CD4-positive, alpha-beta T cell treated with Interleukin-10 for 1 hour (primary cell): Measurements from ENCODE around the gene MTA1.

Source experiments
- DNase-seq: peaks from one replicate; pipeline ENCODE4 v3.0.0-alpha.2; 2020

The MTA1 gene

DNA sequence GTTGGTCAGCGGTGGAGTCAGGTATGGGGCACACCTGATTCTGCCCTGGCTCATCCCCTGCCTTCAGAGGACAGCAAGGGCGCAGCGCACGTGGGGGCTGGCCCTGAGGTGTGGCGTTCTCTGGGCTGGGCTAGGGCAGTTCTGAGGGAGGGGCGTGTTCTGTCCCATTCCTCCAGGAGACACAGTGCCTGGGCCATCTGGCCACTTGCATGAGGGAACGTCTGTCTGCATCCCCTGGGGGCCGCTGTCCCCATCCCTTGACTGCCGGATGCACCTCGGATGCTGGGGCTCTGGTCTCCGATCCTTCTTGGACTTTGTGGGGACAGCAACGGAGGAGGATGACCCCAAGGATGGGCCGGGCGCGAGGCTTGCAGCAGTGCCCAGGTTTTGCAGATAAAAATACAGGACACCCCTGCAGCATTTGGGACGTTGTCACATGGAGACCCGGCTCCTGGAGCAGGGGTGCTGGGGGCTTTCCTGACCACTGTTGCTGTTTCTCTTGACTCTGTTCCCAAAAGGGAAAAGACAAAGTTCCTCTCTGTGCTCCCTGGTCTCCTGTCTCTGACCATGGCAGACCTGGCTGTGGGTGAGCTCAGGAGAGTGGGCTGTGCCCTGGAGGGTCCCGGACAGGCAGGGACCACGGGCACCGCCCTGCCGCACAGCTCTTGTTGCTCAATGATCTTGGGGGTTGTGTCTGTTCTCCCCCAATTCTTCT, 6.9 kb downstream of the MTA1 start:
- no peak for DNase-seq

GRCh38 chr14:105427412-105427811, 7.8 kb downstream of the MTA1 start:
- DNase-seq: no peak

- DNase-seq: no peak
Measured at GRCh38 chr14:105427936-105428485, 8.4 kb downstream of the MTA1 start.

- no peak for DNase-seq
Measured at GRCh38 chr14:105430042-105430441, 10.4 kb downstream of the MTA1 start.

DNA sequence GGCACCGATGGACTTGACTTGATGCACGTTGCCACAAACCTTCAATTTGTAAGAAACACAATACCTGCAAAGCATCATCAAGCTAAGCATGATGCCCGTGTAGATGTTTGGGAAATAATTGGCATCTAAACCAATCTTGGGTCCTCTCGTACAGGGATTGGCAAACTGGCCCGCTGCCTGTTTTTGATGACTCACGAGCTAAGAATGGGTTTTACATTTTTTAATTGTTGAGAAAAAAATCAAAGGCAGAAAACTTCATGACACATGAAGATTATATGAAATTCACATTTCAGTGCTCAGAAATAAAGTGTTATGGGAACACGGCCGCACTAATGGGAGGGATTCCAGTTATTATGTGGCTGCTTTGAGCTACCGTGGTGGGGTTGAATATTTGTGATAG, 10.9 kb downstream of the MTA1 start:
- DNase-seq: no peak

DNA sequence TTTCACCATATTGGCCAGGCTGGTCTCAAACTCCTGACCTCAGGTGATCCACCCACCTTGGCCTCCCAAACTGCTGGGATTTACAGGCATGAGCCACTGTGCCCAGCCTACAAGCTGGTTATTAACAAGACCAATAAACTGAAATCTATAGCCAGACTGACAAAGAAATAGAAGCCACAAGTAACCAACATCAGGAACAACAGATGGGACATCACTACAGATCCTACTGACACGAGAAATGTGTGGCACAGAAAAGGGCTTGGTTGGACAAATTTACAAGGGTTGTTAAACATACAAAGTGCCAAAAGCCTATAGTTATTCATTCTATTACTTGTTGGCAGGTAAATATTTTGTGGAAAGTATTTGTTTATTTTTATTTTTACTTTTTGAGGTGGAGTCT, 11.6 kb downstream of the MTA1 start:
- DNase-seq: no peak

GRCh38 chr14:105432657-105433056, 13.0 kb downstream of the MTA1 start:
- no peak for DNase-seq

- no peak for DNase-seq
Measured at GRCh38 chr14:105433161-105433605, 13.6 kb downstream of the MTA1 start.

DNA sequence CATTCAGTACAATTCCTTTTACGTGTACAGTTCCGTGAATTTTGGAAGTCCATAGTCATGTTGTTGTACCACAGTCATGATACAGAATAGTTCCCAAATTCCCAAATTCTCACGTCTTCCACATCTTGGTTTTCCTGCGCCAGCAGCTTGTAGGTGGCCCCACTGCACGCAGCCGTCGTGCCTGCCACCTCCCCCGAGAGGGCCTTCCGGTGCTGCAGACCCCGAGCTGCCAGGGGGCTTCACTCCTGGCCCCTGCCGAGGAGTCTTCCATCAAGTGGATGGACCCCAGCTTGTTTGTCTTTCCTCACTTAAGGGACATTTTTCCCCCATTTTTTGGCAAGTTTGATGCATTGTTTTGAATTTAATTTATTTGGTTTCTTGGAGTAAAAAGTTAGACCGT, 16.8 kb downstream of the MTA1 start:
- no peak for DNase-seq

DNA sequence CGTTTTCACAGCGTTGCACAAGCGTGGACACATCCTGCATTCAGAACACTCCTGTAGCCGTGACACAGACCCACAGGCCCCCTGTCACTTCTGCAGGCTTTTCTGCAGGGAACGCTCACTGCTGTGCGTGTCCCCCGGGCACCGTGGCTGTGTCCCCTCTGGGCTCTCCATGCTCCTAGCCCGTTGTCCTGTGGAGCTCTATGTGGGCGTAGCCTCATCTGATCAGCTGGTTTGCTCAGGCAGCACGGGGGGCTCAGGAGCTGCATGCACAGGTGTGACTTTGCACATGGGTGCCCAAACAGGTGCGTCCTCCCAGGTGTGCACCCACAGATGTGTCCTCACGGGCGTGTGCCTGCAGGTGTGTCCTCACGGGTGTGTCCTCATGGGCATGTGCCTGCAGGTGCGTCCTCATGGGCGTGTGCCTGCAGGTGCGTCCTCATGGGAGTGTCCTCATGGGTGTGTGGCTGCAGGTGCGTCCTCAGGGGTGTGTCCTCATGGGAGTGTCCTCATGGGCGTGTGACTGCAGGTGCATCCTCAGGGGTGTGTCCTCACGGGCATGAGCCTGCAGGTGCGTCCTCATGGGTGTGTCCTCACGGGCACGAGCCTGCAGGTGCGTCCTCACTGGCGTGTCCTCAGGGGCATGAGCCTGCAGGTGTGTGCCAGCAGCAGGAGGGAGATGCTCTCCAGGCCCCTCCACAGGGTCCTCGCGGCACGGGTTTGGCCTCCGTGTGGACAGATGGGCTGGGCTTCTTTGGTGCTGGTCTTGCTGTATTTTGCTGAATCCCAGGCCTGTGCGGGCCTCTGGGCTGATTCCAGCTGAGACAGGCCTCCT, 17.5 kb downstream of the MTA1 start:
- no peak for DNase-seq

DNA sequence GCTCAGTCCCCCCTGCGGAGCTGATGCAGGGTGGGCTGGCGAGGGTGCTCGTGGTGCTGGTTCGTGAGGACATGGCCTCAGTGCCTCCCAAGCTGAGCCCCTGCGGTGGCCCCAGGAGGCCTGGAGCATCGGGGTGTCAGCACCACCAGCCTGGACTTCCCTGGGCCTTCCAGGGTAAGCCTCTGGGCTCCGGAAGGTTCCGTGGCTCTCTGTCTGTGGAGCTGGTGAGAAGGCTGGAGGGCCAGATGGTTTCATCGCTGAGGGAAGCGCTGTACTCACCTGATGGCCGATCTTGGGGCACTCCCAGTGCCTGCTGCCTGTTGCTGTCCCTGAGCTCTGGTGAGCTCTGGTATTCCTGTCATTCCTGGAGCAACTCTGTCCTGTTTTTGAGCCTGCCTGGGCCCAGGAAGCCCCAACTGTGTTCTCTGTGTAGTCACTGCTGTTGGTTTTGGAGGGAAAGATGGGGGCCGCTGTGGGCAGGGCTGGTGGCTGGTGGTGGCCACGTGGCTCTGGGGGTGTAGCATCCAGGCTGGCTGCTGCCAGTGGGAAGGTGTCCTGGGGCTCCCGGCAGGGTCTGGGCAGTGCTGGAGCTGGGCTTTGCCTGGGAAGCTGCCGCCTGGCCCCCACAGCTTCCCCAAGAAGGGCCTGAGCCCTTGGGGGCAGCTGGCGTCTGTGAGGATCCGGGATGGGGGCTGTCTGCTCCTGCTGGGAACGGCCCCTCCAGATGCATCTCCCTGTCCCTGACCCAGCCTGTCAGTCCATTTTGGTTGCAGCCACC, 18.3 kb downstream of the MTA1 start:
- DNase-seq: no peak

- no peak for DNase-seq
Measured at GRCh38 chr14:105439179-105439578, 19.6 kb downstream of the MTA1 start.

GRCh38 chr14:105439710-105440553, 20.3 kb downstream of the MTA1 start:
- DNase-seq: no peak

GRCh38 chr14:105440554-105440900, 20.9 kb downstream of the MTA1 start:
- DNase-seq: no peak

GRCh38 chr14:105440992-105441391, 21.4 kb downstream of the MTA1 start:
- no peak for DNase-seq

GRCh38 chr14:105442125-105442524, 22.5 kb downstream of the MTA1 start:
- DNase-seq: no peak

DNA sequence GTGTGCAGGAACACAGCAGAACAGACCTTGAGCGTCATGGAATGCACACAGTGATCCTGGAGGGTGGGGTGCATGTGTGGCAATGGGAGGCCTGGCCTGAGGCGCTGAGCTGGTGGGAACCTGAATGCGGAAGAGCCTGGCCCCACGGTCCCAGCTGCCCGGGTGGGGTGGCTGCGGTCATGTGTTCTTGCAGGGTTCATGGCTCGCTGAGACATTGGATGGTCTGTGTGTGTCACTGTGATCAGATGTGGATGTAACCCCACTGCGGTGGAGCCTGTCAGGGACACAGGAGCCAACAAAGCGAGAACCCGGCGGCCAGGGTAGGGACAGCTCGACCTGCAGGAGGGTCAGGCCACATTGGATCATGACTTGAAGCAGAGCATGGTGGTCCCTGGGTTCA, 23.2 kb downstream of the MTA1 start:
- no peak for DNase-seq

DNA sequence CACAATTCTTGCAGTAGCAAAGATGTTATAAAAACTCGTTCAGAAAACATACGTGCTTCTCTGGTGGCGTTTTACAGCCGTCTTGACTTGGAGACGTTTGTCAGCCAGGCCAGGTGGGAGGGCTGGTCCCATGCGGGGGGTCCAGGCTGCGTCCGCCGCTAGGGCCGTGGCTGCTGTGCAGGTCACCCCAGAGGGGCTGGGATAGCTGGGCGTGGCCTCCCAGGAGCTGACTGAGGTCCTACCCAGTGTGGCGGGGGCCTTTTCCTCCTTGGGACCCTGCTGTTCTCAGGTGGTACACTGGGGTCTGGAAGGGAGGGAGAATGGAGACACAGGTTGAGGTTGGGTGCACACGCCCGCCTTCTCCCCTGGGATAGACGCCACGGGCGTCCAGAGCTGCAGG, 25.2 kb downstream of the MTA1 start:
- no peak for DNase-seq

GRCh38 chr14:105445290-105445689, 25.7 kb downstream of the MTA1 start:
- DNase-seq: no peak

DNA sequence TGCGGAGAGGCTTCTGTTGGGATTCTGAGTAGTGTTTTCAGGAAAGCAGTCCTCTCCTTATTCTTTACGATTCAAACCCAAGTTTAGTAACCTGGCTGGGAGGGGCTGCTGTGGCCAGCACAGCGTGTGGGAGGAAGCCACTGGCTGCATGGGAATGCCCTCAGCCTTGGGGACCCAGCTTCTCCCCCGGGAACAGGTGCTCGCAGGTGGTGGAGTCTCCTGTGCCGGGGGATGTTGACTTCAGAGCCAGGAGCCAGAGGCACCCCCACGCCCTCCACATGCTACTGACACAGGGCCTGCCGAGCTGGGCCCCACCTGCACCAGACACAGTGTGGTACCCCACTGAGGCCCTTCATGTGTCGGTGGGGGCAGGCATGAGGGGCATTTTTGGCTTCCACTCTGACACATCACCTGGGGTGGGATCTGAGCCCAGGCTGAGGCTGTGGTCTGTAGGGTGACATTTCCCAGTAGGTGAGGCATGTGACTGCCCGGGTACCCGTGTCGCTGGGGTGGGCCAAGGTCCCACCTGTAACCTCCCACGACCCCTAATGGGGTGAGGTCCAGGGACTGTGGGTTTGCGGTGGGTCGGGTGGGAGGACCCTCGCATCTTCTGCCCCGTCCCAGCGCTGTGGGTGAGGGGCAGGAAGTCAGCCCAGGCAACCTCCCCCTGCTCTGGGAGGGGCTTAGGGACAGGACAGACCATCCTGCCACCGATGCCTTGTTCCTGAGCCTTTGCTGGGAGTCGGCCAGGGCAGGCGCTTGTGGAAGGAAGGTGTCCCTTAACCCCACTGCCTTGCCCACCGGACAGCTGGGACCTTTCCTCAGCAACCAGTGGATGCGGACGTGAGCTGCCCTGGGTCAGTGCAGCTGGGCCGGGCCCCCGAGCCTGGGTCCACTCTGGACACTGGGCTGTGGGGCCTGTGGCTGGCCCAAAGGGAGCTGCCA, 26.5 kb downstream of the MTA1 start:
- no peak for DNase-seq

DNA sequence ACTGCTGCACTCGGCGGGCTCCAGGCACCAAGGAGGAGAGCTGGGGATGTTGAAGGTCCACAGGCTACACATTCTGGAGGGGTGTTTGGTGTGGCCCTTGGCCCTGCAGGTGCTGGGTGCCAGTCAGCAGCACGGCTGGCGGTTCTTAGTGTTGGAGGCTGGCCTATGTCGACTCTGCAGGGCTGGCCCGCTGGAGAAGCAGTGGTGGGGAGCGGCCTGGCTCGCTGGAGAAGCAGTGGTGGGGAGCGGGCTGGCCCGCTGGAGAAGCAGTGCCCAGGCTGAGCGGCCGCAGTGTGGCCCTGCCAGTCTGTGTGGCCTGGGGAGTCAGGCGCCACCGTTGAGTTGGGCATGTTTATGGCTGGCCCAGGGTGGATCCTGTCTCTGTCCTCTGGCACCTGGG, 27.3 kb downstream of the MTA1 start:
- DNase-seq: no peak
